ENCODE data around the gene SIRT2.

GRCh38 chr19:38918526-38918925, 19.1 kb upstream of the SIRT2 start:
- TF ChIP-seq CTCF (IDR thresholded peaks at IDR 0.05) (no peak), POLR2A (IDR thresholded peaks at IDR 0.05) (no peak)

All from tibial nerve (tissue), 3 donors.